ENCODE measurements around the gene RAB13.
A peak's percentile ranks its signal among the peaks of the same experiment; 100 is the strongest.

The RAB13 gene

GRCh38 chr1:153956997-153957715 is 29.0 kb downstream of the RAB13 start:
- no peak for DNase-seq (ENCODE audit: low read depth in 2 of 2)

GRCh38 chr1:153954826-153955225 is 31.3 kb downstream of the RAB13 start:
- DNase-seq (ENCODE audit: low read depth in 2 of 2): no peak

GRCh38 chr1:153953859-153954365 is 32.2 kb downstream of the RAB13 start:
- no peak for DNase-seq (ENCODE audit: low read depth in 2 of 2)

GRCh38 chr1:153951801-153952200 is 34.3 kb downstream of the RAB13 start:
- DNase-seq (ENCODE audit: low read depth in 2 of 2): no peak

GRCh38 chr1:153951183-153951582 is 35.0 kb downstream of the RAB13 start:
- no peak for DNase-seq (ENCODE audit: low read depth in 2 of 2)

GRCh38 chr1:153946622-153947241 is 39.4 kb downstream of the RAB13 start, which contains the start of gene DENND4B:
TSS of gene DENND4B (minus strand) at chr1:153946718. CDS start at chr1:153944374, 2,344 bp downstream.
- DNase-seq (ENCODE audit: low read depth in 2 of 2): peak in 1 of 2 donors; percentile 63

GRCh38 chr1:153945795-153946621 is 40.1 kb downstream of the RAB13 start:
- DNase-seq (ENCODE audit: low read depth in 2 of 2): peak; percentile 48 to 61

- DNase-seq (ENCODE audit: low read depth in 2 of 2): peak; percentile 57 to 68
Observed at GRCh38 chr1:153945131-153945794, 40.9 kb downstream of the RAB13 start.

- DNase-seq (ENCODE audit: low read depth in 2 of 2): no peak
Observed at GRCh38 chr1:153944827-153945117, 41.4 kb downstream of the RAB13 start.

- DNase-seq (ENCODE audit: low read depth in 2 of 2): no peak
Observed at GRCh38 chr1:153944005-153944826, 41.9 kb downstream of the RAB13 start.

- no peak for DNase-seq (ENCODE audit: low read depth in 2 of 2)
Observed at GRCh38 chr1:153942766-153943549, 43.2 kb downstream of the RAB13 start.

- DNase-seq (ENCODE audit: low read depth in 2 of 2): no peak
Observed at GRCh38 chr1:153941826-153942725, 44.1 kb downstream of the RAB13 start.

- DNase-seq (ENCODE audit: low read depth in 2 of 2): no peak
Observed at GRCh38 chr1:153940756-153941155, 45.4 kb downstream of the RAB13 start.

- no peak for DNase-seq (ENCODE audit: low read depth in 2 of 2)
Observed at GRCh38 chr1:153939476-153939875, 46.7 kb downstream of the RAB13 start.

- no peak for DNase-seq (ENCODE audit: low read depth in 2 of 2)
Observed at GRCh38 chr1:153938996-153939395, 47.1 kb downstream of the RAB13 start.

GRCh38 chr1:153937331-153937730 is 48.8 kb downstream of the RAB13 start:
- DNase-seq (ENCODE audit: low read depth in 2 of 2): no peak

- no peak for DNase-seq (ENCODE audit: low read depth in 2 of 2)
Observed at GRCh38 chr1:153936011-153936802, 49.9 kb downstream of the RAB13 start.

- DNase-seq (ENCODE audit: low read depth in 2 of 2): no peak
Observed at GRCh38 chr1:153934746-153935145, 51.4 kb downstream of the RAB13 start.
